Skeletal muscle tissue (tissue), 4 donors: ENCODE results near the gene GPR65. TPM values are rescaled to one million over a fixed set of nuclear protein-coding genes. Genes with fewer than 3 reads are reported as not detected.

ENCODE experiments used
- H3K27ac ChIP-seq: one replicate; pipeline ENCODE4 v1.7.0; 2013; ENCODE audit warnings: mild to moderate bottlenecking, low read depth, low read length, inconsistent platforms
- H3K27me3 ChIP-seq, 3 donors: one replicate each; pipeline ENCODE4 v1.7.0; 2013; ENCODE audit warnings: low read length in 3 of 3; ENCODE audit not compliant: control insufficient read depth in 3 of 3, insufficient read depth in 3 of 3
- H3K36me3 ChIP-seq, 3 donors: one replicate each; pipeline ENCODE4 v1.7.0; 2013; ENCODE audit warnings: low read length in 3 of 3; ENCODE audit not compliant: control insufficient read depth in 3 of 3, insufficient read depth in 3 of 3
- H3K4me1 ChIP-seq, 3 donors: one replicate each; pipeline ENCODE4 v1.7.0; 2013; ENCODE audit warnings: low read length in 3 of 3, mild to moderate bottlenecking in 3 of 3; ENCODE audit not compliant: control insufficient read depth in 3 of 3, insufficient read depth in 3 of 3
- H3K4me3 ChIP-seq, 3 donors: one replicate each; pipeline ENCODE4 v1.7.0; 2013; ENCODE audit warnings: low read length in 3 of 3
- H3K9ac ChIP-seq, 3 donors: one replicate each; pipeline ENCODE4 v1.7.0; 2013; ENCODE audit warnings: low read length in 3 of 3, mild to moderate bottlenecking in 3 of 3, moderate library complexity in 2 of 3, low read depth in 1 of 3
- H3K9me3 ChIP-seq, 3 donors: one replicate each; pipeline ENCODE4 v1.7.0; 2013; ENCODE audit warnings: low read length in 3 of 3; ENCODE audit not compliant: control insufficient read depth in 3 of 3
- total RNA-seq: library from RNA; depleted of rRNA; stranded (reverse); fragments of >200 nt; gene quantifications from one replicate; pipeline ENCODE4 v1.2.3, GENCODE V29; 2014
- donor health status: Osteomylitis.

Gene GPR65
- total RNA-seq, 1 donor from 2014 or later = 0.52 TPM

- H3K27me3 ChIP-seq = no peaks in the 10 kb centered on the region
- H3K9me3 ChIP-seq = no peaks in the 10 kb centered on the region
- H3K27ac ChIP-seq = no peak overlapping the region
- H3K36me3 ChIP-seq = no peaks in the 10 kb centered on the region
- no peak overlapping the region for H3K4me3 ChIP-seq
- H3K4me1 ChIP-seq = no peaks in the 10 kb centered on the region
- no peak overlapping the region for H3K9ac ChIP-seq
Observed at GRCh38 chr14:88002421-88003075, 2.4 kb upstream of the GPR65 start.

GRCh38 chr14:88003425-88003824 lies 1.5 kb upstream of the GPR65 start:
- no peak overlapping the region for H3K27ac ChIP-seq
- H3K27me3 ChIP-seq = no peaks in the 10 kb centered on the region
- H3K4me1 ChIP-seq = no peaks in the 10 kb centered on the region
- no peak overlapping the region for H3K4me3 ChIP-seq
- H3K9ac ChIP-seq = no peak overlapping the region
- no peaks in the 10 kb centered on the region for H3K9me3 ChIP-seq
- H3K36me3 ChIP-seq = no peaks in the 10 kb centered on the region

GRCh38 chr14:88004506-88005036 lies 364 bp upstream of the GPR65 start:
- Histone ChIP-seq H3K36me3 (no peaks in the 10 kb centered on the region), H3K27me3 (no peaks in the 10 kb centered on the region), H3K9me3 (no peaks in the 10 kb centered on the region), H3K9ac (no peak overlapping the region), H3K27ac (no peak overlapping the region), H3K4me3 (no peak overlapping the region), H3K4me1 (no peaks in the 10 kb centered on the region)

GRCh38 chr14:88005978-88006851 lies 1.3 kb downstream of the GPR65 start:
- Histone ChIP-seq H3K9me3 (no peaks in the 10 kb centered on the region), H3K36me3 (no peaks in the 10 kb centered on the region), H3K4me3 (no peak overlapping the region), H3K4me1 (no peaks in the 10 kb centered on the region), H3K27ac (no peak overlapping the region), H3K9ac (no peak overlapping the region), H3K27me3 (no peaks in the 10 kb centered on the region)

GRCh38 chr14:88007608-88008007 lies 2.7 kb downstream of the GPR65 start:
- no peaks in the 10 kb centered on the region for H3K4me1 ChIP-seq
- H3K4me3 ChIP-seq = no peak overlapping the region
- H3K9me3 ChIP-seq = no peaks in the 10 kb centered on the region
- no peaks in the 10 kb centered on the region for H3K27me3 ChIP-seq
- no peak overlapping the region for H3K27ac ChIP-seq
- H3K9ac ChIP-seq = no peak overlapping the region
- no peaks in the 10 kb centered on the region for H3K36me3 ChIP-seq

- Histone ChIP-seq H3K4me1 (no peaks in the 10 kb centered on the region), H3K4me3 (no peak overlapping the region), H3K36me3 (no peaks in the 10 kb centered on the region), H3K9me3 (no peaks in the 10 kb centered on the region), H3K9ac (no peak overlapping the region), H3K27ac (no peak overlapping the region), H3K27me3 (no peaks in the 10 kb centered on the region)
Observed at GRCh38 chr14:88008039-88008742, 3.3 kb downstream of the GPR65 start.

GRCh38 chr14:88009486-88009885 lies 4.6 kb downstream of the GPR65 start:
- Histone ChIP-seq H3K27me3 (no peaks in the 10 kb centered on the region), H3K4me1 (no peaks in the 10 kb centered on the region), H3K9ac (no peak overlapping the region), H3K36me3 (no peaks in the 10 kb centered on the region), H3K9me3 (no peaks in the 10 kb centered on the region), H3K4me3 (no peak overlapping the region), H3K27ac (no peak overlapping the region)

- Histone ChIP-seq H3K4me1 (no peaks in the 10 kb centered on the region), H3K27ac (no peak overlapping the region), H3K36me3 (no peaks in the 10 kb centered on the region), H3K9me3 (no peaks in the 10 kb centered on the region), H3K4me3 (no peak overlapping the region), H3K9ac (no peak overlapping the region), H3K27me3 (no peaks in the 10 kb centered on the region)
Observed at GRCh38 chr14:88010331-88010730, 5.4 kb downstream of the GPR65 start.

GRCh38 chr14:88012495-88012894 lies 7.6 kb downstream of the GPR65 start:
- Histone ChIP-seq H3K4me3 (no peak overlapping the region), H3K4me1 (no peaks in the 10 kb centered on the region), H3K9me3 (no peaks in the 10 kb centered on the region), H3K36me3 (no peaks in the 10 kb centered on the region), H3K27ac (no peak overlapping the region), H3K9ac (no peak overlapping the region), H3K27me3 (no peaks in the 10 kb centered on the region)
